NCI-H2029 treated with DMSO at 0.1 percent for 48 hours (cell line): ENCODE measurements around the gene PNMA3.
"Not testable (repeated sequence)": the region's sequence is repeated elsewhere in the genome, so short reads cannot be mapped to it uniquely, and the experiment has no call there.

Source experiments
- DNase-seq: peaks from one replicate; lab custom pipeline; 2025; lab: John Stamatoyannopoulos, UW

Gene PNMA3, protein sequence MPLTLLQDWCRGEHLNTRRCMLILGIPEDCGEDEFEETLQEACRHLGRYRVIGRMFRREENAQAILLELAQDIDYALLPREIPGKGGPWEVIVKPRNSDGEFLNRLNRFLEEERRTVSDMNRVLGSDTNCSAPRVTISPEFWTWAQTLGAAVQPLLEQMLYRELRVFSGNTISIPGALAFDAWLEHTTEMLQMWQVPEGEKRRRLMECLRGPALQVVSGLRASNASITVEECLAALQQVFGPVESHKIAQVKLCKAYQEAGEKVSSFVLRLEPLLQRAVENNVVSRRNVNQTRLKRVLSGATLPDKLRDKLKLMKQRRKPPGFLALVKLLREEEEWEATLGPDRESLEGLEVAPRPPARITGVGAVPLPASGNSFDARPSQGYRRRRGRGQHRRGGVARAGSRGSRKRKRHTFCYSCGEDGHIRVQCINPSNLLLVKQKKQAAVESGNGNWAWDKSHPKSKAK

GRCh38 chrX:153055871-153056749 lies at the start of gene PNMA3:
PNMA3 (plus strand) TSS chrX:153056470; CDS start chrX:153057056, 586 bp downstream.
- DNase-seq: no peak

DNA sequence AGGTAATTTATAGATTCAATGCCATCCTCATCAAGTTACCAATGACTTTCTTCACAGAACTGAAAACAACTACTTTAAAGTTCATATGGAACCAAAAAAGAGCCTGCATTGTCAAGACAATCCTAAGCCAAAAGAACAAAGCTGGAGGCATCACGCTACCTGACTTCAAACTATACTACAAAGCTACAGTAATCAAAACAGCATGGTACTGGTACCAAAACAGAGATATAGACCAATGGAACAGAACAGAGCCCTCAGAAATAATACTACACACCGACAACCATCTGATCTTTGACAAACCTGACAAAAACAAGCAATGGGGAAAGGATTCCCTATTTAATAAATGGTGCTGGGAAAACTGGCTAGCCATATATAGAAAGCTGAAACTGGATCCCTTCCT lies 39.1 kb upstream of the PNMA3 start:
- DNase-seq: not testable (repeated sequence)

DNA sequence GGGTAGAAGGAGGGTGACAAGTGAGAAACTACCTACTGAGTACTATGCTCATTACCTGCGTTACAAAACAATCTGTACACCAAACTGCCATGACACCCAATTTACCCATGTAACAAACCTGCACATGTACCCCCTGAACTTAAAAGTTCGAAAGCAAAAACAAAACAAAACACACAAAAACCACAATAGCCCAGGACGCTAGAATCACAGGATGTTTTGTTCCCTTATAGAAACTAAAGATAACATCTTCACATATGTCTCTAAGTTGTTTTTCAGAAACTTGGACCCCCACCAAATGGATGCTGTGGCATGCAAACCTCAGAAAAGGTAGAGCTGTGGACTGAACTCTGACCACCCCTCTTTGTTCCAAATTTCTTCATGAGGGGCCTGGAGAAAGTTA lies 37.1 kb upstream of the PNMA3 start:
- no peak for DNase-seq

DNA sequence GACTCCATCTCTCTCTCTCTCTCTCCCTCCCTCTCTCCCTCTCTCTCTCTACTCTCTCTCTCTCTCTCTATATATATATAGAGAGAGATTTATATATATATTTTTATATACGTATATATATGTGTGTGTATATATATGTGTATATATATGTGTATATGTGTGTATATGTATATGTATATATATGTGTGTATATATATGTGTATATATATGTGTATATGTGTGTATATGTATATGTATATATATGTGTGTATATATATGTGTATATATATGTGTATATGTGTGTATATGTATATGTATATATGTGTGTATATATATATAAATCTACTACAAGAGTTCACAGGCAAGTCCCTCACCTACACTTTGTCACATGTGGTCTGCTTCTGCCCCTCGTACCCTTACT lies 29.8 kb upstream of the PNMA3 start:
- not testable (repeated sequence) for DNase-seq

GRCh38 chrX:153028487-153028886 lies 27.8 kb upstream of the PNMA3 start:
- not testable (repeated sequence) for DNase-seq

DNA sequence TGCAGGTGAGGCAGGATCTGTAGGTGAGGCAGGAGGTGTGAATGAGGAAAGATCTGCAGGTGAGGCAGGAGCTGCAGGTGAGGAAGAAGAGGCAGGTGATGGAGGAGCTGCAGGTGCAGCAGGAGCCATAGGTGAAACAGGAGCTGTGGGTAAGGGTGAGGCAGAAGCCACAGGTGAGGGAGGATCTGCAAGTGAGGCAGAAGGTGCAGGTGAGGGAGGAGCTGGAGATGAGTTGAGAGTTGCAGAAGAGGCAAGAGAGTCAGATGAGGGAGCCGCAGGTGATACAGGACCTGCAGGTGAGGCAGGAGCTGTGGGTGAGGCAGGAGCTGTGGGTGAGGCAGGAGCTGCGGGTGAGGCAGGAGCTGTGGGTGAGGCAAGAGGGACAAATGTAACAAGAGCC lies 27.1 kb upstream of the PNMA3 start:
- DNase-seq: no peak

DNA sequence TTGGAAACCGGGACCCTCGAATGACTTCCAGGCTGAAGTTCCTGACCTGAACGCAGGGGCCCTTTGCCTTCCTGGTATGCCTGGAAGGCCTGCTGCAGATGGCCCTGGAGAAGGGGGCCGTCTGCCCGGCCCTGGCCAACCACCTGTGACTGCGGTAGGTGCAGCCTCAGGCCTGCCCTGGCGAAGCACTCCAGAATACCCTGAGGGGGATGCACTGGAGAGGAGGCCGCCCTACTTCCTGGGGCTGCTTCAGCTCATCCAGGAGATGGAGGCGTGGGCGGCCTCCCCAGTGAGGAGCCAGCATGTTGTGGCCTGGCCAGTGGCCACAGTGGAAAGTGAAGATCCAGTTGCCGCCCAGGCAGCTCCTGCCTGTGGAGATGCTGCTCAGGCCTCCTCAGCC lies 26.4 kb upstream of the PNMA3 start:
- no peak for DNase-seq

GRCh38 chrX:153030801-153031200 lies 25.5 kb upstream of the PNMA3 start:
- DNase-seq: no peak

- peak; percentile 13 for DNase-seq
Measured at GRCh38 chrX:153032397-153033118, 23.7 kb upstream of the PNMA3 start.

DNA sequence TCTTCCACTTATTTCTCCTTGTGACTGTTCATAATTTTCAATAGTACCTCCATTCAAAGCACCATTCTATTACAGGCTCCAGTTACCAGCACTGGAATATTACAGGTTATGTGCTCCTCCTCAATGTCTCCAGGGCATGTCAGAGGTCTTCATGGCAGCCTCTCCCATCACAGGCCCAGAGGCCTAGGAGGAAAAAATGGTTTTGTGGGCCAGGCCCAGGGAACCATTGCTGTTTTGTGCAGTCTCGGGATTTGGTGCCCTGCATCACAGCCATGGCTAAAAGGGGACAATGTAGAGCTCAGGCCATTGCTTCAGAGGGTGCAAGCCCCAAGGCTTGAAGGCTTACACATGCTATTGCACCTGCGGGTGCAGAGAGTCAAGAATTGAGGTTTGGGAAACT lies 7.2 kb upstream of the PNMA3 start:
- no peak for DNase-seq

- no peak for DNase-seq
Measured at GRCh38 chrX:153052534-153052933, 3.7 kb upstream of the PNMA3 start.

DNA sequence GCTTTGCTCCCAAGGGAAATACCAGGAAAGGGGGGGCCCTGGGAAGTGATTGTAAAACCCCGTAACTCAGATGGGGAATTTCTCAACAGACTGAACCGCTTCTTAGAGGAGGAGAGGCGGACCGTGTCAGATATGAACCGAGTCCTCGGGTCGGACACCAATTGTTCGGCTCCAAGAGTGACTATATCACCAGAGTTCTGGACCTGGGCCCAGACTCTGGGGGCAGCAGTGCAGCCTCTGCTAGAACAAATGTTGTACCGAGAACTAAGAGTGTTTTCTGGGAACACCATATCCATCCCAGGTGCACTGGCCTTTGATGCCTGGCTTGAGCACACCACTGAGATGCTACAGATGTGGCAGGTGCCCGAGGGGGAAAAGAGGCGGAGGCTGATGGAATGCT lies 1.0 kb downstream of the PNMA3 start:
- no peak for DNase-seq

DNA sequence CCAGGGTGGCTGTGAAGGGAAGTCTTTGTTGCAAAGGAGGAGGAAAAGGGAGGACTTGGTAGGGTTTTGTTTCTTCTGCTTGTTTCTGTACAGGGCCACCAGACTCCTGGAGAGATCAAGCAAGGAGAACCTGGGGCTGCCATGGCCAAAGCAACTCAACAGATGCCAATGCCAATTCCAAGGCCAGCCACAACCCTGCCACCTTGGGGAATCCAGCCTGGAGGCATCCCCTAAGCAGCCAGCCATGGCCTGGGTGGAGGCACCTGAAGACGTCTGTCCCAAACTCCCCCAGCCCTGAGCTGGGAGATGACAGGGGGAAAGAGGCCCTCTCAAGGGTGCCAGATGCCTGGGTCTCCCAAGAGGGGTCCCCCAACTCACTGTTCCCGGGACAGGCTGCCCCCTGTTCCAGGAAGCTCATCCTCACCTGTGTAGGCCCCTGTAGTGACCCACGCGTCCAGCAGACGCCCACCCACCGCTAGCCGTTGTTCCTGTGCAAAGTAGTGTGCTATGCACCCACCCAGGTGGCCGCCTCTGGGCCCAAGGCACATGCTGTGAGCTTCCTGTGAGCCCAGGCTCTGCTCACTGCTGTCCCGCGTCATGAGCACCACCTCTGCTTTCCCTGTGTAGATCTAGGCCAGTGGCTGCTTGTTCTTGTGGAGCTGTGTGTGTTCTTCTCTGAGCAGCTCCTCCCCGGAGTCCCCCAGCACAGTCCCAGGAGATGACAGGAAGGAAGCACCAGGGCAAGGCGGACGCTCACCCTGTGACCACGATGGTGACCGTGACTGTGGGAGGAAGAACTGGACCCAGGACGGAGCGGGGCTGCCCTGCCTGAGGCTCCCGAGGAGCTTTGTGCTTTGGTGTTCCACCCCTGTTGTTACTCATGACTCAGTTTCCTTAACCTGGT lies 3.2 kb downstream of the PNMA3 start:
- no peak for DNase-seq

GRCh38 chrX:153060095-153060445 lies 3.8 kb downstream of the PNMA3 start:
- no peak for DNase-seq

GRCh38 chrX:153061732-153062131 lies 5.5 kb downstream of the PNMA3 start:
- no peak for DNase-seq

GRCh38 chrX:153063315-153063714 lies 7.0 kb downstream of the PNMA3 start:
- DNase-seq: no peak

DNA sequence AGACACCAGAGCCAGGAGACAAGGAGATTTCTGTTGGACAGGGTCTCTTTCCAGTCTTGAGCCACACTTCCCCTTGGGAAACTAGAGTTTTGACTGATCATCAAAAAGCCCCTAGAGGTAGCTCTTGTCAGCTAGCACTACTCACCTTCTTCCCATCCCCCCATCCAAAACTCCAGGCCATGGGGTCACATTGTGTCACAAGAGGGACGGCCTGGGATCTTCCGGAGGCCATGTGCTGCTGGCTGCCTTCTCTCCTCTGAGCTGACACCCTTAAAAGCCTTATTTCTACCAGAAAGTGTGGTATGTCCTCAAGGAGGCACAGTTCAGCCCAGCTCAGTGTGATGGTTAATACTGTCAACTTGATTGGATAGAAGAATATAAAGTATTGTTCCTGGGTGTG lies 7.8 kb downstream of the PNMA3 start:
- no peak for DNase-seq

DNA sequence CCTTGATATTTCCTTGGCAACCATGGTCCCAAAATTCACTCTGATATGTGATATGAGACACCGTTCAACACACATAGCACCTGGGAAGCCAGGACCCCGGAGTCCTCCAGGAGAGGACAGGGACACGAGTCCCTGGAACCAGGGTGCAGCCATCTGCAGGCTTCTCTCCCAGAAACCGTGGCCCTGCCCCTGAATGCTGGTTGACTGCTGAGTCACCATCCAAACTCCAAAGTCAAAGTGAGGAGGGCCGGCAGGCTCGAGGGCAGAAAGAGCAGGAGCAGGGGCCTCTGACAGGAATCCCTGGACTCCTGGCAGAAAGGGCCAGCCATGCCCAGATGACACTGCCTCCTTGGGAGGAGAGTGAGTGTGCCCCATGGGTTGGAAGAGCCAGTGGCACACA lies 9.1 kb downstream of the PNMA3 start:
- DNase-seq: no peak

DNA sequence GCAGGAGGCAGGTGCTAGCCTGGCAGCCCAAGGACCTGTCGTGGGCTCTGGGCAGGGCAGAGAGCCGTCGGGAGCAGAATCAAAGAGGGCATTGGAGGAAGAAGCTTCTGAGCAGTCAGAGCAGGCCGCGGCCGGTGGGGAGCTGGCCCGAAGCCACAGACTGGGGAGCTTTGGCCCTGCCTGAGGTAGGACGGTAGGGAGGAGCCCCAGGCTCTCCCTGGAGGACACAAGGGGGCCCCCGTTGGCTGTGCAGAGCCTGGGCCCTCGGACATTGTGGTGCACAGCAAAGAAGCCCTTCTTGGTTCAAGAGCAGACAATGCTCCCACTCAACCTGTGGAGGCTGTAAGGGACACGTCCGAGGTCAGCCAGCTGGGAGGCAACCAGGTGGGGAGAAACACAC lies 10.1 kb downstream of the PNMA3 start:
- not testable (repeated sequence) for DNase-seq

- DNase-seq: not testable (repeated sequence)
Measured at GRCh38 chrX:153071909-153072583, 15.8 kb downstream of the PNMA3 start, which contains the start of gene PNMA6A. PNMA6A (plus strand) TSS chrX:153072454; CDS start chrX:153073063, 609 bp downstream.

GRCh38 chrX:153073331-153073730 lies 17.1 kb downstream of the PNMA3 start:
- DNase-seq: not testable (repeated sequence)
